Measurements from ENCODE around the gene RPS8. TPM values are rescaled to one million over a fixed set of nuclear protein-coding genes. Genes with fewer than 3 reads are reported as not detected.

Gene RPS8
- total and polyA plus RNA-seq, 4 donors: 258 to 891 (median 575) TPM

DNA sequence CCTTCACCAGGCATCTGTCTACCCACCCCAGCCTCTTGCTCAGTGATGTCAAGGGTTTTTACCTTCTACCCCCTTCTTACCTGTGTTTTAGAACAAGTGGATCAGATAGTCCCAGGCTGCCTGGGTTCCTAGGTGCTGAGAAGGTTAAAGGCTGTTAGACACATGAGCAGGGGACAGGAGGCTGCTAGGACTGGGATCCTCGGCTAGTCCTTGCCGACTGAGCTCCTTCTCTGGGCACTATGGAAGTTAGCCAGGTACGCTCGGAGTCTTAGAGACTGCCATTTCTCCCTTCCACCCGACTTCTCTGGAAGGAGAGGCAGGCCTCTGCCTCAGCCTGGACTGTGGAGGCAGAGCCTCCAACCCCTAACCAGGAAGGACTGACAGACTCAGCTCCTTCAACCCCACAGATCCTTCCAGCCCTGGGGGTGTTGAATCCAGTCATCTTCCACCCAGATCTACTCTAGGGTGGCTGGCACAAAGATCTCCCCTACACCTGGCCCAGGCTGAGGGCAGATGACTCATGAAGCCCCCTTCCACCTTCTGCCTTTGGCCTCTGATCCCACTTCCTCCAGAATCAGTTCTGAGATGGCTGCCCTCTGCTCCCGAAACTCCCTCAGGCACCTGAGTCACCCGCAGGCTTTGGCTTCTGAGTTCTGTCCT is 31.5 kb downstream of the RPS8 start, which contains the start of gene DYNLT4 (continued):
- TF ChIP-seq, protein P1, sequence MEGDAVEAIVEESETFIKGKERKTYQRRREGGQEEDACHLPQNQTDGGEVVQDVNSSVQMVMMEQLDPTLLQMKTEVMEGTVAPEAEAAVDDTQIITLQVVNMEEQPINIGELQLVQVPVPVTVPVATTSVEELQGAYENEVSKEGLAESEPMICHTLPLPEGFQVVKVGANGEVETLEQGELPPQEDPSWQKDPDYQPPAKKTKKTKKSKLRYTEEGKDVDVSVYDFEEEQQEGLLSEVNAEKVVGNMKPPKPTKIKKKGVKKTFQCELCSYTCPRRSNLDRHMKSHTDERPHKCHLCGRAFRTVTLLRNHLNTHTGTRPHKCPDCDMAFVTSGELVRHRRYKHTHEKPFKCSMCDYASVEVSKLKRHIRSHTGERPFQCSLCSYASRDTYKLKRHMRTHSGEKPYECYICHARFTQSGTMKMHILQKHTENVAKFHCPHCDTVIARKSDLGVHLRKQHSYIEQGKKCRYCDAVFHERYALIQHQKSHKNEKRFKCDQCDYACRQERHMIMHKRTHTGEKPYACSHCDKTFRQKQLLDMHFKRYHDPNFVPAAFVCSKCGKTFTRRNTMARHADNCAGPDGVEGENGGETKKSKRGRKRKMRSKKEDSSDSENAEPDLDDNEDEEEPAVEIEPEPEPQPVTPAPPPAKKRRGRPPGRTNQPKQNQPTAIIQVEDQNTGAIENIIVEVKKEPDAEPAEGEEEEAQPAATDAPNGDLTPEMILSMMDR (IDR thresholded peaks at IDR 0.05; ENCODE audit: low read depth, low read length, missing input control): no peak
- TF ChIP-seq GABPA (IDR thresholded peaks at IDR 0.05 in 1 of 2, conservative IDR thresholded peaks at IDR 0.05 in 1 of 2): no peak

DNA sequence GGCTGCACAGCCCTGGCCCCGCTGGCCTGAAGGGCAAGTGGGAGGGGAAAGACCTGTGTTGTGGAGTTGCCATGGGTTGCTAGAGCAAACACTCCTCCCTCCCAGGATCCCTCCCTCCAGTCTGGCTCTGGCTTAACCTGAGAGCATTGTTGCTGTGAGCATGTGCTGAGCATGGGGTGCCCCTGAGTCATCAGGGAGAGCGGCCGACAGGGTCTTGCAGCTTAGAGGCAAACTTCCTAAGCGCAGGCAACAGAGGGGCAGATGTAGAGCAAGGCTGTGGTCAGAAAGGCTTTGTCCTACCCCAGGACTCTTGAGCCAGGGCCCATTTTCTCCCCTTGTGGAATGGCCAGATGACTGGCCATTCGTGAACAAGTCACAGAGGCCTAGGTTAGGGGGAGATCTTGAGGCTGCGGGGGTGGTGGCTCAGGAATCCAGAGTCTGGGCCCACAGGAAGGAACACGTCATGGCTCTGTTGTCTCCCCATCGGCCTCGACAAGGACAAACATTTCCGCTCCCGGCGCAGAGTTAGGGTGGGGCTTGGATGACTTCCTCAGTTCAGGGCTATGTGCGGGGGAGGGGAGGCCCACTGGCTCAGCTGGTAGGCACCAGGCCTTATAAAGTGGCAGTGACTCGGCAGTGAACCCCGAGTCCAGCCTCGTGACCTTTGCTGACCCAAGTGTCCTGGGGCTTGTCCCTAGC is 32.2 kb downstream of the RPS8 start:
- Histone ChIP-seq H3K4me1 (ENCODE audit: control insufficient read depth in 4 of 4, insufficient read depth in 4 of 4, low read length in 3 of 4) (peaks cover 15 to 46% (median 37%) of the 10 kb centered on the region in 4 donors), H3K9ac (ENCODE audit: low read depth in 1 of 2, low read length in 2 of 2) (peak overlapping the region; percentile 51 to 53), H3K9me3 (ENCODE audit: control insufficient read depth in 4 of 4, low read length in 3 of 4) (no peaks in the 10 kb centered on the region), H3K27me3 (ENCODE audit: control insufficient read depth in 4 of 4, insufficient read depth in 4 of 4, low read length in 3 of 4) (no peaks in the 10 kb centered on the region), H3K27ac (ENCODE audit: low read depth in 1 of 2, low read length in 2 of 2) (peak overlapping the region; percentile 95 to 98), H3K4me3 (ENCODE audit: low read depth in 1 of 3, low read length in 3 of 3) (no peak overlapping the region), H3K36me3 (ENCODE audit: control insufficient read depth in 4 of 4, insufficient read depth in 3 of 4, low read depth in 1 of 4, low read length in 3 of 4) (peaks cover 0 to 8% (median 7%) of the 10 kb centered on the region in 4 donors)
- TF ChIP-seq, protein P2, sequence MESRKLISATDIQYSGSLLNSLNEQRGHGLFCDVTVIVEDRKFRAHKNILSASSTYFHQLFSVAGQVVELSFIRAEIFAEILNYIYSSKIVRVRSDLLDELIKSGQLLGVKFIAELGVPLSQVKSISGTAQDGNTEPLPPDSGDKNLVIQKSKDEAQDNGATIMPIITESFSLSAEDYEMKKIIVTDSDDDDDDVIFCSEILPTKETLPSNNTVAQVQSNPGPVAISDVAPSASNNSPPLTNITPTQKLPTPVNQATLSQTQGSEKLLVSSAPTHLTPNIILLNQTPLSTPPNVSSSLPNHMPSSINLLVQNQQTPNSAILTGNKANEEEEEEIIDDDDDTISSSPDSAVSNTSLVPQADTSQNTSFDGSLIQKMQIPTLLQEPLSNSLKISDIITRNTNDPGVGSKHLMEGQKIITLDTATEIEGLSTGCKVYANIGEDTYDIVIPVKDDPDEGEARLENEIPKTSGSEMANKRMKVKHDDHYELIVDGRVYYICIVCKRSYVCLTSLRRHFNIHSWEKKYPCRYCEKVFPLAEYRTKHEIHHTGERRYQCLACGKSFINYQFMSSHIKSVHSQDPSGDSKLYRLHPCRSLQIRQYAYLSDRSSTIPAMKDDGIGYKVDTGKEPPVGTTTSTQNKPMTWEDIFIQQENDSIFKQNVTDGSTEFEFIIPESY (IDR thresholded peaks at IDR 0.05): peak; percentile 47
- no peak for TF ChIP-seq FOXA2 (IDR thresholded peaks at IDR 0.05)
- TF ChIP-seq HNF4G (IDR thresholded peaks at IDR 0.05): no peak
- TF ChIP-seq YY1 (IDR thresholded peaks at IDR 0.05): peak; percentile 91
- TF ChIP-seq, protein P3, sequence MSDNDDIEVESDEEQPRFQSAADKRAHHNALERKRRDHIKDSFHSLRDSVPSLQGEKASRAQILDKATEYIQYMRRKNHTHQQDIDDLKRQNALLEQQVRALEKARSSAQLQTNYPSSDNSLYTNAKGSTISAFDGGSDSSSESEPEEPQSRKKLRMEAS (IDR thresholded peaks at IDR 0.05): peak; percentile 97
- peak; percentile 87 for TF ChIP-seq NR2F2 (IDR thresholded peaks at IDR 0.05)
- TF ChIP-seq, protein P4, sequence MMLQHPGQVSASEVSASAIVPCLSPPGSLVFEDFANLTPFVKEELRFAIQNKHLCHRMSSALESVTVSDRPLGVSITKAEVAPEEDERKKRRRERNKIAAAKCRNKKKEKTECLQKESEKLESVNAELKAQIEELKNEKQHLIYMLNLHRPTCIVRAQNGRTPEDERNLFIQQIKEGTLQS (IDR thresholded peaks at IDR 0.05): peak; percentile 74
- peak; percentile 80 for TF ChIP-seq SP1 (IDR thresholded peaks at IDR 0.05)
- TF ChIP-seq TAF1 (conservative IDR thresholded peaks at IDR 0.05): peak; percentile 4
- peak; percentile 90 to 93 for TF ChIP-seq JUND (IDR thresholded peaks at IDR 0.05)
- TF ChIP-seq, protein P1 (IDR thresholded peaks at IDR 0.05; ENCODE audit: low read depth, low read length, missing input control): no peak
- peak; percentile 46 to 79 for TF ChIP-seq EGR1 (IDR thresholded peaks at IDR 0.05; ENCODE audit: low read depth in 2 of 2)
- peak in 1 of 2 donors; percentile 59 for TF ChIP-seq GABPA (IDR thresholded peaks at IDR 0.05 in 1 of 2, conservative IDR thresholded peaks at IDR 0.05 in 1 of 2)
- peak in 1 of 2 donors; percentile 83 for TF ChIP-seq HNF4A (conservative IDR thresholded peaks at IDR 0.05)
- TF ChIP-seq, protein P5, sequence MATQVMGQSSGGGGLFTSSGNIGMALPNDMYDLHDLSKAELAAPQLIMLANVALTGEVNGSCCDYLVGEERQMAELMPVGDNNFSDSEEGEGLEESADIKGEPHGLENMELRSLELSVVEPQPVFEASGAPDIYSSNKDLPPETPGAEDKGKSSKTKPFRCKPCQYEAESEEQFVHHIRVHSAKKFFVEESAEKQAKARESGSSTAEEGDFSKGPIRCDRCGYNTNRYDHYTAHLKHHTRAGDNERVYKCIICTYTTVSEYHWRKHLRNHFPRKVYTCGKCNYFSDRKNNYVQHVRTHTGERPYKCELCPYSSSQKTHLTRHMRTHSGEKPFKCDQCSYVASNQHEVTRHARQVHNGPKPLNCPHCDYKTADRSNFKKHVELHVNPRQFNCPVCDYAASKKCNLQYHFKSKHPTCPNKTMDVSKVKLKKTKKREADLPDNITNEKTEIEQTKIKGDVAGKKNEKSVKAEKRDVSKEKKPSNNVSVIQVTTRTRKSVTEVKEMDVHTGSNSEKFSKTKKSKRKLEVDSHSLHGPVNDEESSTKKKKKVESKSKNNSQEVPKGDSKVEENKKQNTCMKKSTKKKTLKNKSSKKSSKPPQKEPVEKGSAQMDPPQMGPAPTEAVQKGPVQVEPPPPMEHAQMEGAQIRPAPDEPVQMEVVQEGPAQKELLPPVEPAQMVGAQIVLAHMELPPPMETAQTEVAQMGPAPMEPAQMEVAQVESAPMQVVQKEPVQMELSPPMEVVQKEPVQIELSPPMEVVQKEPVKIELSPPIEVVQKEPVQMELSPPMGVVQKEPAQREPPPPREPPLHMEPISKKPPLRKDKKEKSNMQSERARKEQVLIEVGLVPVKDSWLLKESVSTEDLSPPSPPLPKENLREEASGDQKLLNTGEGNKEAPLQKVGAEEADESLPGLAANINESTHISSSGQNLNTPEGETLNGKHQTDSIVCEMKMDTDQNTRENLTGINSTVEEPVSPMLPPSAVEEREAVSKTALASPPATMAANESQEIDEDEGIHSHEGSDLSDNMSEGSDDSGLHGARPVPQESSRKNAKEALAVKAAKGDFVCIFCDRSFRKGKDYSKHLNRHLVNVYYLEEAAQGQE (IDR thresholded peaks at IDR 0.05): peak; percentile 89
- peak in 1 of 2 donors; percentile 32 for TF ChIP-seq RAD21 (IDR thresholded peaks at IDR 0.05)
- TF ChIP-seq FOXA1 (IDR thresholded peaks at IDR 0.05): no peak
- peak; percentile 62 to 93 for TF ChIP-seq RXRA (IDR thresholded peaks at IDR 0.05)
- 3% methylated on average over 16 of the region's 16 CpGs for WGBS
- DNase-seq (ENCODE audit: low spot score): peak; percentile 85
